Amniotic epithelial cell (primary cell): Measurements from ENCODE around the gene RNF150.

Experiments
- DNase-seq: peaks from one replicate; pipeline ENCODE4 v3.0.0-alpha.2; 2010; ENCODE audit warnings: low read depth

Gene RNF150

DNA sequence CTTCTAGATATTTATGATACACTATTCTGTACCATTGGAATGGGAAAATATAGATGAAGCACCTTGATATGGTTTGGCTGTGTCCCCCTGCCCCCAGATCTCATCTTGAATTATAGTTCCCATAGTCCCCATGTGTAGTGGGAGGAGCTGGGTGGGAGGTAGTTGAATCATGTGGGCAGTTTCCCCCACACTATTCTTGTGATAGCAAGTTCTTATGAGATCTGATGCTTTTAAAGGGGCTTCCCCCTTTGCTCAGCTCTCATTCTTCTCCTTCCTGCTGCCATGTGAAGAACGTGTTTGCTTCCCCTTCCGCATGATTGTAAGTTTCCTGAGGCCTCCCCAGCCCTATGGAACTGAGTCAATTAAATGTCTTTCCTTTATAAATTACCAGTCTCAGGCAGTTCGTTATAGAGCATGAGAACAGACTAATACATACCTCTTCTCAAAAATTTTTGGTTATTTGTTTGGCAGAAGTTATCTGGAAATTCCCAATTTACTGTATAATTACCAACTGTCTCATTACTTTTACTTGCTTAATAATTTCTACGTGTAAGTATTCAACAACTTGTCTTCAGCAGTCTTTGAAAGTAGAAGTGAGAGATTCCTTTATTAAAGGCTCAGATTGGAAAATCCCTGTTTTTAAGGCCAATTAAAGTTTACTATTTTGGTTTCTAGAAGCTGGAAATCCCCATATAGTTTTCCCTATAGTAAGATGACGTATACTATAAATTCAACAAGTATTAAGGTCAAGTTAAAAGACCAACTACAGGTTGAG is 152.7 kb downstream of the RNF150 start:
- no peak for DNase-seq

GRCh38 chr4:140976768-140977167 is 156.5 kb downstream of the RNF150 start:
- DNase-seq = no peak

DNA sequence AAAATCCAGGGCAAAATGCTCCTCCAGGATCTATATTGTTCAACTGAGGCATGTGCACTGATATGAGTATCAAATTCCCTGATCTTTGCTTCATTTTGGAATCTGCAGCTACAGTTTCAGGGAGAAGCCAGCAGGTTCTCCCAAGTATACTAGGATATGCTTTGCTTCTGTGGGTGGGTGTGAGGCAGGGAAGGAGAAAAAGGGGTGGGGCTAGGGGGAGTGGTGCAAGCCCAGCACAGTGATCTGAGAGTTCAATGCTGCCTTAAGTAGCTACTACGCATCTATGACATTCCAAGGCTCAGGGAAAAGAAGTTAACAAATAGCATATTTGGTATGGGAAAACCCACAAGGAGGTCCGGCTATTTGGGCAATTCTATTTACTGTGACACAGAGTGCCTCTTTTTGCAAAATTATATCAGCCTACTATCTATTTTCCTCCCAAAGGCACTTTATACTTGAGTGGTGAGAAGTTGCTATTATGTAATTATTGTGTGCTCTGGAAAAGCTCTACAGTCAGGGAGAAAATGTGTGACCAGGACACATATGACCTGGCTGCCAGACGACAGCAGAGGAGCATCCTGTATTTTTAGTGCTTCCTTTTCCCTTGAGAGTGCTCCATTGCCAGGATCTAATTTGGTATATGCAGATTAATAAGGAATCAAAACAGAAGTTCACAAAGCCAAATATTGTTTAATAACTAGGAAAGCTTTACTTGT is 162.0 kb downstream of the RNF150 start:
- no peak for DNase-seq

DNA sequence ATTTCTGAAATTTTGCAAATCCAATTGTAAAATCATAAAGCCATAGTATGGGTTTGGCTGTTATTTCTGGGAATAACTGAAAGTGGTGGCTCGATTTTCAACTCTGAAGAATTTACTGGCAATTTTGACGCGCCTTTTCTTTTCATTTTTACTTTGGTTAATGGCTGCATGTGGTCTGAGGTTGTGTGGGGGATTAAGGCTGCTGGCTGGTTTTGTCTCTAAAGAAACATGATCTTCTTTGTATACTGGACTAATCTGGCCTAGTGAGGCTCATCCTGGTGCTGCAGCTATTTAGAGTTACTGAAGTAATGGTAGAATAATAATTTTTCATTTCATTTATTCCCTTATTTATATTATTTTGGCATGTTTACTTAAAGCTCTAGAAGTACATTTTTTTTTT is 164.0 kb downstream of the RNF150 start:
- peak; percentile 8 for DNase-seq

DNA sequence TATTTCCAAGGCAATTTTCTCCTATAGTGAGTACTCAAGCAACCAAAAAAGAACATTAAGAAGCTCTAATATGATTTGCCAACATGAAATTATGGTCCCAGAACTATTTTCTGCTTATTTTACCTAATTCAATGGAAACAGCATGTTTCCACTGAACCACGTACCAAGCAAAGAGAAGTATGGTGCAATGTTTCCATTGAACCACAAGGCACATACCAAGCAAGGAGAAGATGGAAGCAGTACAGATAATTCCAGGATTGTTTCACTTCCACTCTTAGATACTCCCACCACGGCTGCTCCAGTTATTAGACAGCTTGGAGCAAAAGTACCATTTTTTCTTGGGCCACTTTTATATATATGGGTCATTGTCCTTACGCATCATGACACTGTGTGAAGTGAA is 164.9 kb downstream of the RNF150 start:
- peak; percentile 60 for DNase-seq

- DNase-seq = no peak
Measured at GRCh38 chr4:140963883-140964282, 169.4 kb downstream of the RNF150 start.

- no peak for DNase-seq
Measured at GRCh38 chr4:140955641-140956040, 177.6 kb downstream of the RNF150 start.

DNA sequence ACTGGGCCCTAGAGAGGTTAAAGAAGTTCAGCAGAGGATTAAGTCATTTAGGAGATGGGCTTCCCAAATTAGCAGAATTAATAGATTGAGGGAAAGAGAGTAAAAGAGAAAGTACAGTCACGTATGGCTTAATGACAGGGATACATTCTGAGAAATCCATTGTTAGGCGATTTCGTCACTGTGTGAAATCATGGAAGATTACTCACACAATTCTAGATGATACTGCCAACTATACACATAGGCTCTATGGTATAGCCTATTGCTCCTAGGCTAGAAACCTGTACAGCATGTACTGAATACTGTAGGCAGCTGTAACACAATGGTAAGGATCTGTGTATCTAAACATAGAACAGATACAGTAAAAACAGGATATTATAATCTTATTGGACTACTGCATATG is 180.6 kb downstream of the RNF150 start:
- peak; percentile 31 for DNase-seq

GRCh38 chr4:140947506-140947905 is 185.8 kb downstream of the RNF150 start:
- no peak for DNase-seq

DNA sequence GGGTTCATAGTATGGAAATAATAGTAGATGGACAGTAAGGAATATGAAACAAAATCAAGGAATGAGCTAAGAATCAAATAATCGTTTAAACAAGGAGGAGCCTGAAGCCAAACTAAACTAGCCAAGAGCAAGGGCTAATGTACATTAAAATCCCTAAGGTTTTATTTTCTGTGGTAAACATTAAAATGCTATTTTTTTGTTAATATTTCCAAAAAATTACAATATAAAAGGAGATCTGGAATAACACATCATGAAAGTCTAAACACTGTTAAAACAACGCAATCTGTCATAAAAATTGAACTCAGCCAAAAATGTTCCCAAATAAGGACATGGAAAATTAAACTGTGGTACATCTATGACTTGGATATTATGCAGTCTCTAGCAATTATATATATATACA is 188.2 kb downstream of the RNF150 start:
- DNase-seq = no peak

DNA sequence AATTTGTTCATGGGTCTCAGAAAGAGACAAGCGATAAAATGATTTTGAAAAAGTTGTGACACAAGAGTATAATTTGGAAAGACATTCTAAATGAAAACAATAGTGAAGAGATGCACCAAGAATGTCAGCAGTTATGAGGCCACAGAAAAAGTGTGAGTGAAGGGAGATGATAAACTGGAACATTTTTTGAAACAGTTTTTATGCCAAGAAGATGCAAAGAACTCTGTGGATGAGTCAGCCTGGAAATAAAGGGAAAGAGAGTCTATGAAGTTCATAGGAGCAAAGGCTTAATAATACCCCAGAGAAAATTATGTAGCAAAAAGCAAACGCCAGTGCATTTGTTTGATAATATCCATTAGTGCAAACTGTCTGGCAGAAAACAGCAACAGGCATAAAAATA is 188.7 kb downstream of the RNF150 start:
- DNase-seq = peak; percentile 59

- peak; percentile 67 for DNase-seq
Measured at GRCh38 chr4:140944199-140944515, 189.1 kb downstream of the RNF150 start.

GRCh38 chr4:140943486-140944198 is 189.6 kb downstream of the RNF150 start:
- DNase-seq = peak; percentile 6

GRCh38 chr4:140940589-140940988 is 192.7 kb downstream of the RNF150 start:
- no peak for DNase-seq

GRCh38 chr4:140937866-140938265 is 195.4 kb downstream of the RNF150 start:
- DNase-seq = peak; percentile 58

DNA sequence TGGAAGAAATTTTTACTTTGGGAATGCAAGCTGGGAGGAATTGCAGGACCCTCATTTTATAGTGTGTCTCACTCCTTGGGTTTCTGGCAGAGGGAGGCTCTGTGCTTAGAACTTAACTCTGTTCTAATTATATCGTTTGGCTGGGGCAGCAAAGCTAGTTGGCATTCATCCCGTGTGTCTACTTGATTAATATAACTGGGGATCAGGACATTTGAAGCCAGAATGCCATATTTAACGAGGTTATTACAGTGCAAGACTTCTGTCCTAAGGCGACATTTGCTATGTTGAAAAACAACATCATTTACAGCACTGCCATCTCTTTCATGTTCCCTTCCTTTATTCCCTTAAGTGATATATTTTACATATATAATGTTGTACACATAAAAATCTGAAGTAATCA is 198.0 kb downstream of the RNF150 start:
- no peak for DNase-seq

DNA sequence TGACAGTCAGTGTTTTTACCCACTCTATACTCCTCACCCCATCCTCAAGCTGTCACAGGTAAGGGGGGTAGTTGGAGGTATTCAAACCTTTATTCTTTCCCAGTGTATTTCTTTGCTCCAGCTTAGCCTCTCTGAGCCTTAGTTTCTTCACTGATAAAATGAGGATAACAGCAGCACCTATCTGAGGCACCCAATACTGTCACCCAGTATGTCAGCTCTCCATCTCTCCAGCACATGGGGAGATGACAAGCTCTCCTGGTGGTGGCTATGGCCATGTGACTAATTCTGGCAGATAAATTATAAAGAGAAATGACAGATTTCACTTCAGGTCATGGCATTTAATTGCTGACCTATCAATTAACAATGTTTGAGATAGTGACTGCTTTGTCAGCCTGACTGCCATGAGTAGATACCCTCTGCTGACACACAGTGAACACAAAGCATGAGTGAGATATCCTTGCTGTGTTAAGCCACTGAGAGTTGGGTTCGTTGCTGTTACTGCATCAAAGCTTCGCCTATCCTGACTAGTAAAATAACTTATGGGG is 200.7 kb downstream of the RNF150 start:
- DNase-seq = no peak

- DNase-seq = no peak
Measured at GRCh38 chr4:140931911-140932310, 201.4 kb downstream of the RNF150 start.

DNA sequence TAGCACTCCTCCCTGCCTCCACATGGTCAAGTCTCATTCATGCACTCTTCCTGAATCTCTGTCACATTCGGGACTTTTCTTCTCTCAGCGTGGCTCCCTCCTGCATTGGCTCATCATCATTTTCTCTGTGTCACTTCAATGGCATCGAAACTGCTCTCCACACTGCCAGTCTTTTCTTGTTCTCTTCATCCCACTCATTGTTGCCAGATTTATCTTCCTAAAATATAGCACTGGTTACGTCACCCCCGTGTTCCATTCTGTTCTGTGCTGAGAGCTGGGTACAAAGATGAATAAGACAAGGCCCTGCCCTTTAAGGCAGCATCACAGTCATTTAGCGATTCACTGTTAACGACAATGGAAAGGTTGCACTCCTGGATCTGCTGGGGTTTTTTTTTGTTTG is 202.7 kb downstream of the RNF150 start:
- no peak for DNase-seq

- no peak for DNase-seq
Measured at GRCh38 chr4:140930011-140930410, 203.3 kb downstream of the RNF150 start.

- no peak for DNase-seq
Measured at GRCh38 chr4:140928880-140929279, 204.4 kb downstream of the RNF150 start.

- no peak for DNase-seq
Measured at GRCh38 chr4:140926672-140927071, 206.6 kb downstream of the RNF150 start.

- DNase-seq = no peak
Measured at GRCh38 chr4:140925417-140925816, 207.9 kb downstream of the RNF150 start.
